GM19397 (cell line): Measurements from ENCODE around the gene SLC5A12.

Source experiments
- ATAC-seq: cut with Tn5 transposase; IDR thresholded peaks from one replicate; pipeline ENCODE4 v1.9.1; 2021; ENCODE audit warnings: mild to moderate bottlenecking, moderate library complexity; ENCODE audit not compliant: unreplicated experiment

SLC5A12 gene

GRCh38 chr11:26726960-26727359, 5.1 kb upstream of the SLC5A12 start:
- no peak for ATAC-seq

GRCh38 chr11:26719998-26720397, 1.9 kb downstream of the SLC5A12 start:
- ATAC-seq, result no peak

- no peak for ATAC-seq
These were observed 2.4 kb downstream of the SLC5A12 start for GRCh38 chr11:26719289-26719973.

GRCh38 chr11:26717771-26718170, 4.1 kb downstream of the SLC5A12 start:
- no peak for ATAC-seq

GRCh38 chr11:26715133-26715532, 6.7 kb downstream of the SLC5A12 start:
- ATAC-seq, result no peak

- no peak for ATAC-seq
These were observed 9.4 kb downstream of the SLC5A12 start for GRCh38 chr11:26712497-26712896.

GRCh38 chr11:26710489-26710888, 11.4 kb downstream of the SLC5A12 start:
- no peak for ATAC-seq

GRCh38 chr11:26708736-26709456, 13.0 kb downstream of the SLC5A12 start:
- ATAC-seq, result no peak

GRCh38 chr11:26706181-26706580, 15.7 kb downstream of the SLC5A12 start:
- no peak for ATAC-seq

- ATAC-seq, result no peak
These were observed 17.6 kb downstream of the SLC5A12 start for GRCh38 chr11:26704249-26704648.

GRCh38 chr11:26703411-26704191, 18.3 kb downstream of the SLC5A12 start:
- ATAC-seq, result no peak

- no peak for ATAC-seq
These were observed 19.5 kb downstream of the SLC5A12 start for GRCh38 chr11:26702406-26702805.

- ATAC-seq, result no peak
These were observed 21.2 kb downstream of the SLC5A12 start for GRCh38 chr11:26700574-26701235.

- ATAC-seq, result no peak
These were observed 23.6 kb downstream of the SLC5A12 start for GRCh38 chr11:26698224-26698623.

GRCh38 chr11:26696330-26696729, 25.5 kb downstream of the SLC5A12 start:
- no peak for ATAC-seq

GRCh38 chr11:26688701-26689100, 33.2 kb downstream of the SLC5A12 start:
- no peak for ATAC-seq

- ATAC-seq, result no peak
These were observed 34.5 kb downstream of the SLC5A12 start for GRCh38 chr11:26687351-26687750.

GRCh38 chr11:26677566-26677965, 44.3 kb downstream of the SLC5A12 start:
- no peak for ATAC-seq

- no peak for ATAC-seq
These were observed 45.2 kb downstream of the SLC5A12 start for GRCh38 chr11:26676641-26677040.

- ATAC-seq, result no peak
These were observed 46.5 kb downstream of the SLC5A12 start for GRCh38 chr11:26675233-26675928.

- no peak for ATAC-seq
These were observed 55.9 kb downstream of the SLC5A12 start for GRCh38 chr11:26665946-26666345.
